ENCODE data around the gene LIPC.

GRCh38 chr15:58476525-58477162, 44.9 kb downstream of the LIPC start:
- TF ChIP-seq, protein P1, sequence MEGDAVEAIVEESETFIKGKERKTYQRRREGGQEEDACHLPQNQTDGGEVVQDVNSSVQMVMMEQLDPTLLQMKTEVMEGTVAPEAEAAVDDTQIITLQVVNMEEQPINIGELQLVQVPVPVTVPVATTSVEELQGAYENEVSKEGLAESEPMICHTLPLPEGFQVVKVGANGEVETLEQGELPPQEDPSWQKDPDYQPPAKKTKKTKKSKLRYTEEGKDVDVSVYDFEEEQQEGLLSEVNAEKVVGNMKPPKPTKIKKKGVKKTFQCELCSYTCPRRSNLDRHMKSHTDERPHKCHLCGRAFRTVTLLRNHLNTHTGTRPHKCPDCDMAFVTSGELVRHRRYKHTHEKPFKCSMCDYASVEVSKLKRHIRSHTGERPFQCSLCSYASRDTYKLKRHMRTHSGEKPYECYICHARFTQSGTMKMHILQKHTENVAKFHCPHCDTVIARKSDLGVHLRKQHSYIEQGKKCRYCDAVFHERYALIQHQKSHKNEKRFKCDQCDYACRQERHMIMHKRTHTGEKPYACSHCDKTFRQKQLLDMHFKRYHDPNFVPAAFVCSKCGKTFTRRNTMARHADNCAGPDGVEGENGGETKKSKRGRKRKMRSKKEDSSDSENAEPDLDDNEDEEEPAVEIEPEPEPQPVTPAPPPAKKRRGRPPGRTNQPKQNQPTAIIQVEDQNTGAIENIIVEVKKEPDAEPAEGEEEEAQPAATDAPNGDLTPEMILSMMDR (IDR thresholded peaks at IDR 0.05), result no peak
- no peak for TF ChIP-seq POLR2A (IDR thresholded peaks at IDR 0.05)

All from testis (tissue), 2 donors.